ENCODE measurements around the gene SLC35F2.

DNA sequence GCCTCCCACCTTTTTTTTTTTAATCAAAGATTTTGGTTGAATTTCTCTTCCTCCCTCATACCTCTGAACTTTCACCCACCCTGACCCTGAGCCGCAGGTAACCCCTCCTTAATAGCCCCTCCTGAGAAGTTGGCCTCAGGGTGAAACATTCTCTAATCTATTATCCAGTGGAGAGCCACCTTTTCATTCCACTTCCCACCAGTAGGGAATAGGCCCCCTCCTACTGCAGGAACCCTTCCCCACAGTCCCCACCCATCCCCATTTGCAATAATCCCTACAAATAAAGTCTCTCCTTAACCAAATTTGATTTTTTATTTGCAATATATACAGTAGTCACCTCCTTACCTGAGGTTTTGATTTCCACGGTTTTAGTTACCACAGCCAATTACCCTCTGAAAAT lies 2.1 kb upstream of the SLC35F2 start:
- TF ChIP-seq, protein P1, sequence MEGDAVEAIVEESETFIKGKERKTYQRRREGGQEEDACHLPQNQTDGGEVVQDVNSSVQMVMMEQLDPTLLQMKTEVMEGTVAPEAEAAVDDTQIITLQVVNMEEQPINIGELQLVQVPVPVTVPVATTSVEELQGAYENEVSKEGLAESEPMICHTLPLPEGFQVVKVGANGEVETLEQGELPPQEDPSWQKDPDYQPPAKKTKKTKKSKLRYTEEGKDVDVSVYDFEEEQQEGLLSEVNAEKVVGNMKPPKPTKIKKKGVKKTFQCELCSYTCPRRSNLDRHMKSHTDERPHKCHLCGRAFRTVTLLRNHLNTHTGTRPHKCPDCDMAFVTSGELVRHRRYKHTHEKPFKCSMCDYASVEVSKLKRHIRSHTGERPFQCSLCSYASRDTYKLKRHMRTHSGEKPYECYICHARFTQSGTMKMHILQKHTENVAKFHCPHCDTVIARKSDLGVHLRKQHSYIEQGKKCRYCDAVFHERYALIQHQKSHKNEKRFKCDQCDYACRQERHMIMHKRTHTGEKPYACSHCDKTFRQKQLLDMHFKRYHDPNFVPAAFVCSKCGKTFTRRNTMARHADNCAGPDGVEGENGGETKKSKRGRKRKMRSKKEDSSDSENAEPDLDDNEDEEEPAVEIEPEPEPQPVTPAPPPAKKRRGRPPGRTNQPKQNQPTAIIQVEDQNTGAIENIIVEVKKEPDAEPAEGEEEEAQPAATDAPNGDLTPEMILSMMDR (IDR thresholded peaks at IDR 0.05) = no peak
- TF ChIP-seq POLR2A (IDR thresholded peaks at IDR 0.05) = no peak

All from vagina (tissue), 2 donors.